Hepatocyte (in vitro differentiated cells): ENCODE measurements around the gene GAL3ST2.

Experiments used
- CTCF ChIP-seq: fragments of 200-600 bp; sonication (generic); IDR thresholded peaks from 2 replicates; pipeline ENCODE4 v1.5.1; 2016; ENCODE audit warnings: antibody characterized with exemption, mild to moderate bottlenecking; ENCODE audit not compliant: poor library complexity
- EZH2 ChIP-seq: fragments of 200-600 bp; sonication (generic); IDR thresholded peaks from 2 replicates; pipeline ENCODE4 v1.6.1; 2016; ENCODE audit warnings: antibody characterized with exemption, mild to moderate bottlenecking, borderline replicate concordance

GRCh38 chr2:241844831-241845578 is 68.4 kb downstream of the GAL3ST2 start:
- TF ChIP-seq EZH2 (no peak), CTCF (no peak)
